Measurements from ENCODE around the gene ZNF813.
A peak's percentile ranks its signal among the peaks of the same experiment; 100 is the strongest.
"Not testable (repeated sequence)": the region's sequence is repeated elsewhere in the genome, so short reads cannot be mapped to it uniquely, and the experiment has no call there.

The ZNF813 gene

DNA sequence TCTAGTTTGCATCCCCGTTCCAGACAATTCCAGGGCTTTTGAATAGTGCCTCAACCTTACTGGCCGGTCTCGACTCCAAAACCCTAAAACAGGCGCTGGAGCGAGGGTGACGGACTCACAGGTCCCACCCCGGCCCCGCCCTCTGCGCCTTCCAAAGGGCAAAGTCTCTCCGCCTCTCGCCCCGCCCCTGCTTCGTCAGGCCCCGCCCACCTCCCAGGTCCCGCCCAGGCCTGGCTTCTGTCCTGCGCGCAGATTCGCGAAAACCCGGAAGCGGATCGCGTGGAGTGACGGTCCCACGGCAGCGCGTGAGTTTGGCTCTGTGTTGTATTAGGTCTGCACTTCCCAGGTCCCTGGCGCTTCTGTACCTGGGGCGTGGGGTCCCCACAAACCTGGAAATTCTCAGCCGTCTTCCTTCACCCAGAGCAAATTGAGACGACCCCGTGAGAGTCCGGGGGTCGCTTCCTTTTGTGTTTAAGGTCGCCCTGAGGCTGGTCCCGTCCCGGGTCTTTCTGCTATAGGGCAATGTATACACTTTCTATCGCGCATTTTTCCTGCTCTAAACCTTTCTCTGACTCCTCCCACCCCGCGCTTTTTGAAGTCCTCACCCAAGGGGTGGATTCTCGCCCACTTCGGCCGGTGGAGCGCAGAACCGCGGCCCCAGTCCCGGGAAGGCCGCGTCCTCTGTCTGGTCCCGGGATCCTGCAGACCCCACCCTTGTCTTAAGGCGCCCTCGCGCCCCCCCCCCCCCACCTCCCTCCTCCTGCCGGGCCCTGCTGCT, at the start of gene ZNF813:
Gene ZNF813, plus strand, starts transcription at position 249 of the 778 bp plus-strand sequence. CDS start 16,090 bp downstream, outside the sequence.
- peak; percentile 98 for DNase-seq

- DNase-seq: not testable (repeated sequence)
Observed at GRCh38 chr19:53420520-53421315, 46.8 kb upstream of the ZNF813 start.

DNA sequence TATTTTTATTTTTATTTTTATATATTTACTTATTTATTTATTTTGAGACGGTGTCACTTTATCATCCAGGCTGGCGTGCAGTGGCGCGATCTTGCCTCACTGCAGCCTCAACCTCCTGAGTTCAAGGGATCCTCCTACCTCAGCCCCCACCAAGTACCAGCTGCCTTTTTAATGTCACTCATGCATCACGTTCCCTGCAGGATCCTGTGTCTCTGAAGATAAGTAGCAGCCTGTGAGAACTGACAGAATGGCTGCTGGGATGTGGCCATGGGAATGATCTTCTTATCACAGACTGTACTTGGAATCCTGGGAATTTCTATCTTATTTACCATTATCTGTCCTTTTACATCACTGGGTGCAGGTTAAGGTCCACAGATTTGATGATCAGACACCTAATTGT, 45.0 kb upstream of the ZNF813 start:
- no peak for DNase-seq

DNA sequence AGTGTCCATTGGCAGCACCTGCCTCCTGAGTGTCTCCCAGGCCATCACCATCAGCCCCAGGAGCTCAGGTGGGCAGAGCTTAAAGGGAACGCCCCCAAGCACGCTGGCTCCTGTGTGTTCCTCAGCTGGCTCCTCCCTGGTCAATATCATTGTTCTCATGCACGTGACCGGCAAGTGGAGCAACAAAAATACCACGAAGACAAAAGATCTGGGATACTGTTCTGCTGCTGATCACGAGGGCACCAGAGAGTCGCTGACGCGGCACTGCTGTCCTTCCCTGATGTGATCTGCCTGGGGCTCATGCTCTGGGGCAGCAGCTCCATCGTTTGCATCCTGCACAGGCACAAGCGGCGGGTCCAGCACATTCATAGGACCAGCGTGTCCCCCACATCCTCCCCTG, 44.5 kb upstream of the ZNF813 start:
- not testable (repeated sequence) for DNase-seq

GRCh38 chr19:53423680-53424079, 43.9 kb upstream of the ZNF813 start:
- DNase-seq: not testable (repeated sequence)

DNA sequence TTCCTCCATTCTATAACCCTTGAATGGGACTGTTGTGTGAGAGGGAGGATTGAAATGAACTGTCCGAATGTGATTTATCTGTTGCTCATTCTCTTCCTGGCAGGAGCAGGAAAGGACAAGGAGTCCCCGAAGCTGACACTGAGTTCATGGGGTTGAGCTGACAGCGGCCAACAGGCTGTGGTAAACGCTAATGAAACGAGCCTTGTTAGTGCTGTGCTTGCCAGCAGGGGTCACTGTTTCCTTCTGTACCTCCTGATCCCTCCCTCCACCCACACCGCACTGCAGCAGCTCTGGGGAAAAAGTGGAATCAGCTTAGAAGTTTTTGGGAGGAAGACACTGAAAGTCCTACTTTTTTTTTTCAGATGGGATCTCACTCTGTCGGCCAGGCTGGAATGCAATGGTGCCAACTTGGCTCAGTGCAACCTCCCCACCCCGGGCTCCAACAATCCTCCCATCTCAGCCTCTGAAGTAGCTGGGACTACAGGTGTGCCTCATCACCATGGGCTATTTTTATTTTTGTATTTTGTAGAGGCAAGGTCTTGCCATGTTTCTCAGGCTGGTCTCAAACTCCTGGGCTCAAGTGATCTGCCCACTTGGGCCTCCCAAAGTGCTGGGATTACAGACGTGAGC, 42.5 kb upstream of the ZNF813 start:
- peak; percentile 86 for DNase-seq

DNA sequence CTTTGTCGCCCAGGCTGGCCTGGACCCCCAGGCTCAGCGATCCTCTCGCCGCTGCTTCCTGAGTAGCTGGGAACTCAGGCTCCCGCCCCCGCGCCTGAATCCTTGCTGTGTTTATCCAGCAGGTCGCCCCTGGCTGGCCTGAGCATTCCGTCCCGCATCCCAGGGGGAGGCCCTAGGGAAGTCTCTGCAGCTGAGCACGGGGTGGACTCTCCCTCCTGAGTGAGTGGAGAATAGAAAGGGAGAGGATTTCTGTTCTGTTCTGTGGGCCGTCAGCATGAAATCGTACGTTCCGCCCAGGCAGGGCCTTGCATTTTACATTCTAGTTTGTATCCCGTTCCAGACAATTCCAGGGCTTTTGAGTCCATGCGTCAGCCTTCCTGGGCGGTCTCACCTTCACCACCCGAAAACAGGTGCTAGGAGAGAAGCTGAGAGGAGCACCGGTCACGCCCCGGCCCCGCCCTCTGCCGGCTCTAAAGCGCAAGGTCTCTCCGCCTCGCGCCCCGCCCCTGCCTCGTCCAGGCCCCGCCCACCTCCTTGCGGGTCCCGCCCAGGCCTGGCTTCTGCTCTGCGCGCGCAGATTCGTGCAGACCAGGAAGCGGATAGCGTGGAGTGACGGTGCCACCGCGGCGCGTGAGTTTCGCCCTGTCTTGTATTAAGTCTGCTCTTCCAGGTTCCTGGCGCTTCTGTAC, 36.0 kb upstream of the ZNF813 start, which contains the start of gene ZNF761:
Gene ZNF761, plus strand, starts transcription at position 586 of the 689 bp plus-strand sequence. CDS start 15,285 bp downstream, outside the sequence.
- peak; percentile 99 for DNase-seq

DNA sequence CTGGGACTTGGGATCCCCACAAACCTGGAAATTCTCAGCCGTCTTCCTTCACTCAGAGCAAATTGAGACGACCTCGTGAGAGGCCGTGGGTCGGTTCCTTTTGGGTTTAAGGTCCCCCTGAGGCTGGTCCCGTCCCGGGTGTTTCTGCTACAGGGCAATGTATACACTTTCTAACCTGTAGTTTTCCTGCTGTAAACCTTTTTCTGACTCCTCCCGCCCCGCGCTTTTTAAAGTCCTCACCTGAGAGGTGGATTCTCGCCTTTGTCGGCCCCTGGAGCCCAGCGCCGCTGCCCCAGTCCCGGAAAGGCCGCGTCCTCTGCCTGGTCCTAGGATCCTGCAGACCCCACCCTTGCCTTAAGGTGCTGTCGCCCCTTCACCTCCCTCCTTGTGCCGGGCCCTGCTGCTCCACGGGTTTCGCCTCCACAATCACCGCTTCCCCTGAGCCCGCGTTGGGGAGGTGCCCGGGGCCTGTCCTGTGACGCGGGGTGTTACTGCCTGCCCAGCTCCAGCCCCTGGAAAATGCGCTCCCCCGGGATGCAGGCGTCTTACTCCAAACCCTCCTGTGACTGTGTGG, 35.4 kb upstream of the ZNF813 start:
- DNase-seq: no peak

GRCh38 chr19:53443809-53444208, 23.7 kb upstream of the ZNF813 start:
- not testable (repeated sequence) for DNase-seq

GRCh38 chr19:53447196-53447595, 20.3 kb upstream of the ZNF813 start:
- DNase-seq: not testable (repeated sequence)

GRCh38 chr19:53455828-53456227, 11.7 kb upstream of the ZNF813 start:
- DNase-seq: no peak

GRCh38 chr19:53460131-53460721, 7.3 kb upstream of the ZNF813 start:
- DNase-seq: not testable (repeated sequence)

GRCh38 chr19:53461866-53462265, 5.7 kb upstream of the ZNF813 start:
- no peak for DNase-seq

GRCh38 chr19:53462861-53463260, 4.7 kb upstream of the ZNF813 start:
- no peak for DNase-seq

DNA sequence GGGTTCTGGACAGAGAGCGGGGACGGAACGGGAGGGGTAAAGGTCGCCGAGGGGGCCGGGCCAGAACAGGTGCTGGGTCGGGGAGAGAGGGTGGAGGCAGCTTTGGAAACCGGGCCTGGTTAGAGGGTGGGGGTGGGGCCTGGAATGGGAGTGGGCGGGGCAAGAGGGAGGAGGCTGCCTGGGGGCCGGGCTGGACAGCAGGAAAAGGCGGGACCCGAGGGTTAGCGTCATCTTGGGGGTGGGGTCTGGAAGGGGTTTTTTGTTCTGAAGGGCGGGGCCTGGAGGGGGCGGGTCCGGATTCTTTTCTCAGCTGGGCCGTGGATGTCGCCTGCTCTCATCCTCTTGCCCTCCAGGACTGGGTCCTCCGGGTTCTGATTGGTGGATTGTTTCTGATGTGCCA, 4.3 kb upstream of the ZNF813 start:
- no peak for DNase-seq

- no peak for DNase-seq
Observed at GRCh38 chr19:53466726-53467484, 628 bp upstream of the ZNF813 start.

DNA sequence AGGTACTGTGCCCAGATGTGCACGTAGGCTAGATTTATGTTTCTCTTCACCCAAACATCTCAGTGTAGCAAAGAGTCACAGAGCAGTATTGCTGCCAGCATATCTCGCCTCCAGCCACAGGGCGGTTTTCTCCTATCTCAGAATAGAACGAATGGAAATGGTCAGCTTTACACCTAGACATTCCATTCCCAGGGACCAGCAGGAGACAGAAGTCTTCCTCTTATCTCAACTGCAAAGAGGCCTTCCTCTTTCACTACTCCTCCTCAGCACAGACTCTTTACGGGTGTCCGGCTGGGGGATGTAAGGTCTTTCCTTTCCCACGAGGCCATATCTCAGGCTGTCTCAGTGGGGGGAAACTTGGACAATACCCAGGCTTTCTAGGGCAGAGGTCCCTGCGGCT, 1.1 kb downstream of the ZNF813 start:
- DNase-seq: not testable (repeated sequence)

DNA sequence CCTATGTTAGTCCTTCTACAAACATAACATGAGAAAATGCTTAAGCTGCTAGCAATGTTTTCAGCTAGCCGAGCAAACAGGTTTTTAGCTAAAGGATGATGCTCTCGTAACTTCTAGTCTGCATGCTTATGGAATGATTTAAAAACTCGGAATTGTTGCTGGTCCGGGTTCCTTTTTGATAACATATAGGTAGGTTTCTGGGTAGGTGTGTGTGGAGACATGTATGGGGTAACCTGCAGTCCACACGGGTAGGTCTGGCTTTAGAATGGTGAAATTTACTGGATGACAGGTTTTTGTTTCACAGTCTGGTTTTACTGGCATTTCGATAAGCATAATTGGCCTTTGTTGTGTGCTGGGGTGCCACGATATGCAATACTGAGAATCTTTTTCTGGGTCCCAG, 4.4 kb downstream of the ZNF813 start:
- DNase-seq: no peak

DNA sequence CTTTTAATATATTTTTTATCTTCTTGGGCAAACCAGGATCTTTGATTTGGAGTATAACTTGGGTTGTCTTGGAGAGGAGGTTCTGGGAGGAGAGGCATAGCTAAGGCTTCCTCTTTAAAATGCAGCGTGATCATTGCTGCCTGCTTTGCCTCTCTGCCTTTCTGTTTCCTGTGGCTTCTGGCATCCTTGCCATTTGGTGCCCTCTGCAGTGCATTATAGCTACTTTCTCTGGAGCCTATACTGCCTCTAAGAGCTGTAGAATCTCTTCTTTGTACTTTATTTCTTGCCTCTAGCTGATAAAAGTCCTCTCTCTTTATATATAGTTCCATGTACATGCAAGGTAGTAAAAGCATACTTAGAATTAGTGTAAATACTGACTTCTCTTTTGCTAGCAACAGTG, 7.3 kb downstream of the ZNF813 start:
- DNase-seq: not testable (repeated sequence)

- not testable (repeated sequence) for DNase-seq
Observed at GRCh38 chr19:53475470-53475869, 7.9 kb downstream of the ZNF813 start.

DNA sequence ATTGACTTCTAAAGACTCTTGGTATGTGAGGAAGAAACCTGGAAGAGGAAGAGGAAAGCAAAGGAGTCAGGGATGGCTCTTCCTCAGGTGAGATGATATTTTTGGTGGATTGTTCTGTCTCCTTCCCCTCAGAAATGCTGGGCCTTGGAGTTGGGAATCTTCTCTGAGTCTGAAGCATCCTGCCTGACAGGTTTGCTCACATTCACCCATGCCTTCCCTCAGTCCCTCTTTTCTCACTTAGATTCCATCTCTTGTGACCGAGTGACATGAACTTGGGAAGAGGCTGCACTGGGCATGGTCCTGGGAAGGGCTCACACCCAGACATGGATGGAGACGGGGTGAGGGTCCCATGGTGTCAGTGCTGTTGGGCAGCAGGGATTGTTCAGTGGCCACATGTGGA, 16.2 kb downstream of the ZNF813 start:
- DNase-seq: not testable (repeated sequence)
